Small intestine (tissue), 16 donors: ENCODE results near the gene KISS1. TPM values are rescaled to one million over a fixed set of nuclear protein-coding genes. Genes with fewer than 3 reads are reported as not detected.
"Not testable (repeated sequence)": the region's sequence is repeated elsewhere in the genome, so short reads cannot be mapped to it uniquely, and the experiment has no call there.

Experiments
- DNase-seq, 2 donors: peaks; one replicate each; pipeline versions ENCODE4 v3.0.0 to v3.0.0-alpha.2; 2013
- FAIRE-seq: peaks from 2 replicates; lab custom pipeline; 2012; peaks lifted over from hg19 to GRCh38; lab: Jason Lieb, UNC
- H3K27ac ChIP-seq, 3 donors: one replicate each; pipeline ENCODE4 v1.5.1; 2013; ENCODE audit warnings: low read length in 2 of 3, mild to moderate bottlenecking in 2 of 3, control low read depth in 1 of 3, inconsistent platforms in 1 of 3, low read depth in 1 of 3, moderate library complexity in 1 of 3
- H3K27me3 ChIP-seq, 3 donors: one replicate each; pipeline ENCODE4 v1.6.1; 2013; ENCODE audit warnings: low read length in 3 of 3, inconsistent platforms in 1 of 3; ENCODE audit not compliant: control insufficient read depth in 3 of 3, insufficient read depth in 3 of 3
- H3K36me3 ChIP-seq, 3 donors: one replicate each; pipeline ENCODE4 v1.6.1; 2013; ENCODE audit warnings: low read length in 3 of 3, inconsistent platforms in 1 of 3, low read depth in 1 of 3, mild to moderate bottlenecking in 1 of 3, moderate library complexity in 1 of 3; ENCODE audit not compliant: control insufficient read depth in 3 of 3, insufficient read depth in 2 of 3
- H3K4me1 ChIP-seq, 3 donors: one replicate each; pipeline ENCODE4 v1.6.1; 2013; ENCODE audit warnings: low read length in 2 of 3, inconsistent platforms in 1 of 3, low read depth in 1 of 3, mild to moderate bottlenecking in 1 of 3, moderate library complexity in 1 of 3; ENCODE audit not compliant: control insufficient read depth in 3 of 3, insufficient read depth in 2 of 3
- H3K4me3 ChIP-seq, 3 donors: one replicate each; pipeline ENCODE4 v1.5.1; 2013; ENCODE audit warnings: low read length in 3 of 3, control low read depth in 1 of 3, inconsistent platforms in 1 of 3, low read depth in 1 of 3, mild to moderate bottlenecking in 1 of 3, moderate library complexity in 1 of 3
- H3K9me3 ChIP-seq, 2 donors: one replicate each; pipeline ENCODE4 v1.6.1; 2013; ENCODE audit warnings: low read depth in 1 of 2, low read length in 1 of 2; ENCODE audit not compliant: control insufficient read depth in 2 of 2, insufficient read depth in 1 of 2
- WGBS, 3 donors: extraction: QIAGEN DNeasy Blood & Tissue Kit; methylation state at CpG; one replicate each; pipeline ENCODE4 v1.1.7; 2013; 5-methylcytosine and 5-hydroxymethylcytosine counted together
- long read RNA-seq, 10 donors: transcript quantifications; one replicate each; lab custom pipeline, GENCODE V29; 2026
- polyA plus RNA-seq, 4 donors: library from polyadenylated mRNA; stranded (reverse) in 3 of 4; unstranded in 1 of 4; fragments of 200-250 nt in 3 of 4; fragments of 120-200 nt in 1 of 4; gene quantifications; one replicate each; pipeline versions ENCODE4 v1.2.1 to v1.2.3, GENCODE V29; 2013
- donor health status: healthy with polysubstance abuse.
- donor health status: control.
- donor health status: control.
- donor health status: Bipolar disorder and iron deficiency.
- donor health status: healthy.

The KISS1 gene
- polyA plus RNA-seq: 10 to 100 TPM in 2 of 4 donors, 1 to 10 TPM in 2; 4.0 to 22.7 (median 11.5) TPM
- long read RNA-seq, donor 1: 0 reads
- long read RNA-seq, donor 2: 0 reads
- long read RNA-seq, donor 3: 0 reads
- long read RNA-seq, donor 4: 0 reads
- long read RNA-seq, donor 5, partial matches to known transcripts: 0 of 1 reads
- long read RNA-seq, donor 5, other reads (novel, unspliced or antisense): 0 of 1 reads
- long read RNA-seq, donor 6: 0 reads
- long read RNA-seq, donor 7: 0 reads
- long read RNA-seq, donor 8: 0 reads
- long read RNA-seq, donor 9: 0 reads
- long read RNA-seq, donor 10: 0 reads

- FAIRE-seq (no peak), DNase-seq (no peak)
- peaks cover 0 to 72% (median 0%) of the 10 kb centered on the region in 3 donors for H3K4me1 ChIP-seq
- peaks cover 0 to 37% (median 0%) of the 10 kb centered on the region in 3 donors for H3K36me3 ChIP-seq
- 53 to 60% (median 57%) methylated on average over 17 to 18 of the region's 18 CpGs for WGBS, 3 donors
- no peak within 1 kb of the TSS for H3K27ac ChIP-seq
- H3K27me3 ChIP-seq: no peaks in the 10 kb centered on the region
- no peaks in the 10 kb centered on the region for H3K9me3 ChIP-seq
- H3K4me3 ChIP-seq: no peak within 1 kb of the TSS
These were observed at the start of gene KISS1 for GRCh38 chr1:204196068-204196795. Gene KISS1 (minus strand): TSS chr1:204196491. CDS start chr1:204192876, 3,615 bp downstream.

- Histone ChIP-seq H3K36me3 (peaks cover 0 to 80% (median 18%) of the 10 kb centered on the region in 3 donors), H3K4me3 (no peak overlapping the region), H3K9me3 (no peaks in the 10 kb centered on the region), H3K27me3 (no peaks in the 10 kb centered on the region), H3K27ac (no peak overlapping the region), H3K4me1 (no peaks in the 10 kb centered on the region)
- no peak for DNase-seq
- FAIRE-seq: no peak
- WGBS, 3 donors: 92 to 97% (median 97%) methylated on average over 10 of the region's 10 CpGs
These were observed 46.6 kb upstream of the KISS1 start for GRCh38 chr1:204242920-204243319.

DNA sequence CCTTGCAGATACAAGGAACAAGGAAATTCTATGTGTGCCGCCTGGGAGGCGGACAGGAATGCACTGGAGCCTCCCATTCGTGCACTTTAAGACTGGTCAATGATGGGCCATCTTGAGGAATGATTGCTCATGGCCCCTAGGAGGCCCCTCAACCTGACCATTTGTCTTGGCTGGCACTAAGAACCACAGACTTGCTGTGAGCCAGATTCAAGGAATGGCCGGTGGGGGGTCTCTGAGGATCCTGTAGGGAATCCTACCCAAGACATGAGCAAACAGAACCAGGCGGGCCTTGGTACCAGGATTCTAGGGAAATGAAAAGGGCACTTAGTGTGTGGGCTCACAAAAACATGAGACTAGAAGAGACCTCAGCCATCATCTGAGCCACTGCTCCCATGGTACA, 45.6 kb upstream of the KISS1 start:
- Histone ChIP-seq H3K27ac (no peak overlapping the region), H3K27me3 (no peaks in the 10 kb centered on the region), H3K4me3 (no peak overlapping the region), H3K9me3 (no peaks in the 10 kb centered on the region), H3K36me3 (peaks cover 0 to 71% (median 18%) of the 10 kb centered on the region in 3 donors), H3K4me1 (no peaks in the 10 kb centered on the region)
- FAIRE-seq (no peak), DNase-seq (no peak)
- WGBS, 3 donors: 92 to 98% (median 94%) methylated on average over 5 of the region's 5 CpGs

DNA sequence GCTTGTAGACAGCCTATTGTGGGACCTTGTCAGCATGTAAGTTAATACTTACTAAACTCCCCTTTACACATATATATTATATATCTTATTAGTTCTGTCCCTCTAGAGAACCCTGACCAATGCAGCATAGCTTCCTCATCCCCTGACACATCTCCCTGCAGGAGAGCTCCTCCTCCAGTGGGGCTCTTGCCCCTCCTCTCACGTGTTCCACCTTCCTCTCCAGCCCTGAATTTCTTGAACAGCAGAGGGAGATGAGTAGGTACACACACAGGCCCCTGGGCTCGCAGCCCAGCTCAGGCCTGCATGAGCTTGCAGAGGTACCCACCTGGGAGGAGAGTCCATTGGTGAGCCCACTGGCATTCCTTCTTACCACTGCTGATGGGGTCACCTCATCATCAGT, 44.8 kb upstream of the KISS1 start:
- Histone ChIP-seq H3K9me3 (no peaks in the 10 kb centered on the region), H3K4me3 (no peak overlapping the region), H3K27me3 (no peaks in the 10 kb centered on the region), H3K36me3 (peaks cover 0 to 63% (median 16%) of the 10 kb centered on the region in 3 donors), H3K27ac (no peak overlapping the region), H3K4me1 (no peaks in the 10 kb centered on the region)
- WGBS, 3 donors: 48 to 67% (median 52%) methylated on average over 2 of the region's 2 CpGs
- FAIRE-seq (no peak), DNase-seq (no peak)

DNA sequence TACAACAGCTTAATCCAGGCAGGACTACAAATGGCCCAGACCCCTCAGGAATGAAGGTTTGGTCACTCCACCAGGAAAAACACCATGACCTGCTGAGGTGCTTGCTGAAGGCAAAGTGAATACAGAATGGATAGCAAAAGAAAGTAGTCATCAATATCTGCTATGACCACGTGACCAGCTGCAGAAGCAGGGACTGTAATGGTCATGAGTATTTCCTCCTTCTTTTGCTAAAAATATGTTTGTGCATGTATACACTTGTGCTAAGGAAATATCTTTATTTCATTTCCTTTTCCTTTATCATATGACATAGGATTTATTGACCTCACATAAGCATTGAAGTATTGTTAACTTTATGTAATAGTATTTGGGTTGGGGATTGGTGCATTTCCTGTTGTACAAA, 43.9 kb upstream of the KISS1 start:
- no peaks in the 10 kb centered on the region for H3K4me1 ChIP-seq
- FAIRE-seq (no peak), DNase-seq (no peak)
- no peaks in the 10 kb centered on the region for H3K9me3 ChIP-seq
- peaks cover 0 to 60% (median 16%) of the 10 kb centered on the region in 3 donors for H3K36me3 ChIP-seq
- WGBS, 3 donors: 73 to 93% (median 80%) methylated on average over 1 of the region's 1 CpG
- no peak overlapping the region for H3K27ac ChIP-seq
- H3K27me3 ChIP-seq: no peaks in the 10 kb centered on the region
- H3K4me3 ChIP-seq: no peak overlapping the region

DNA sequence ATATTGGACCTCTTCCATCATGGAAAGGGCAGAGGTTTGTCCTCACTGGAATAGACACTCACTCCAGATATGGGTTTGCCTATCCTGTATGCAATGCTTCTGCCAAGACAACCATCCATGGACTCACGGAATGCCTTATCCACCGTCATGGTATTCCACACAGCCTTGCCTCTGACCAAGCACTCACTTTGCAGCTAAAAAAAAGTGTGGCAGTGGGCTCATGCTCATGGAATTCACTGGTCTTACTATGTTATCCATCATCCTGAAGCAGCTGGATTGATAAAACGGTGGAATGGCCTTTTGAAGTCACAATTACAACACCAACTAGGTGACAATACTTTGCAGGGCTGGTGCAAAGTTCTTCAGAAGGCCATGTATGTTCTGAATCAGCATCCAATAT, 43.1 kb upstream of the KISS1 start:
- H3K27me3 ChIP-seq, DNase-seq, H3K27ac ChIP-seq, H3K9me3 ChIP-seq, FAIRE-seq, H3K4me1 ChIP-seq, H3K4me3 ChIP-seq: not testable (repeated sequence)
- peaks cover 0 to 52% (median 11%) of the 10 kb centered on the region in 3 donors for H3K36me3 ChIP-seq
- 70 to 84% (median 76%) methylated on average over 3 of the region's 3 CpGs for WGBS, 3 donors

DNA sequence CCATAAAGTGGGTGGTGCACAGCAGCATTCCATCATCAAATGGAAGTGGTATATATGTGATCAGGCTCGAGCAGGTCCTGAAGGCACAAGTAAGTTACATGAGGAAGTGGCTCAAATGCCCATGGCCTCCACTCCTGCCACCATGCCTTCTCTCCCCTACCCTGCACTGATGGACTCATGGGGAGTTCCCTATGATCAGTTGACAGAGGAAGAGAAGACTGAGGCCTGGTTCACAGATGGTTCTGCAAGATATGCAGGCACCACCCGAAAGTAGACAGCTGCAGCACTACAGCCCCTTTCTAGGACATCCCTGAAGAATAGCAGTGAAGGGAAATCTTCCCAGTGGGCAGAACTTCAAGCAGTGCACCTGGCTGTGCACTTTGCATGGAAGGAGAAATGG, 42.2 kb upstream of the KISS1 start:
- 89 to 95% (median 91%) methylated on average over 2 of the region's 2 CpGs for WGBS, 3 donors
- not testable (repeated sequence) for H3K4me1 ChIP-seq, H3K4me3 ChIP-seq, DNase-seq, H3K27me3 ChIP-seq, FAIRE-seq, H3K27ac ChIP-seq, H3K9me3 ChIP-seq
- peaks cover 0 to 50% (median 9%) of the 10 kb centered on the region in 3 donors for H3K36me3 ChIP-seq

- not testable (repeated sequence) for FAIRE-seq, H3K9me3 ChIP-seq
- peaks cover 0 to 50% (median 9%) of the 10 kb centered on the region in 3 donors for H3K36me3 ChIP-seq
These were observed 41.2 kb upstream of the KISS1 start for GRCh38 chr1:204237515-204237914.

More at GRCh38 chr1:204237515-204237914, 41.2 kb upstream of the KISS1 start:
- WGBS, 3 donors: 97 to 100% (median 97%) methylated on average over 1 of the region's 1 CpG
- DNase-seq, H3K4me3 ChIP-seq, H3K27me3 ChIP-seq, H3K4me1 ChIP-seq, H3K27ac ChIP-seq: not testable (repeated sequence)
